Loucy (cell line): ENCODE results near the gene POU5F1.
"Not testable (repeated sequence)": the region's sequence is repeated elsewhere in the genome, so short reads cannot be mapped to it uniquely, and the experiment has no call there.

ENCODE experiments used
- EZH2phosphoT487 ChIP-seq: fragments of 200-600 bp; IDR thresholded peaks from 2 replicates; pipeline ENCODE4 v1.6.1; 2018; ENCODE audit warnings: antibody characterized with exemption, mild to moderate bottlenecking, moderate library complexity, borderline replicate concordance
- TF ChIP-seq, protein P1 (sequence below): fragments of 200-600 bp; sonication (generic); conservative IDR thresholded peaks from 2 replicates; pipeline ENCODE4 v1.5.1; 2014; ENCODE audit warnings: mild to moderate bottlenecking, antibody characterized with exemption, low read length

DNA sequence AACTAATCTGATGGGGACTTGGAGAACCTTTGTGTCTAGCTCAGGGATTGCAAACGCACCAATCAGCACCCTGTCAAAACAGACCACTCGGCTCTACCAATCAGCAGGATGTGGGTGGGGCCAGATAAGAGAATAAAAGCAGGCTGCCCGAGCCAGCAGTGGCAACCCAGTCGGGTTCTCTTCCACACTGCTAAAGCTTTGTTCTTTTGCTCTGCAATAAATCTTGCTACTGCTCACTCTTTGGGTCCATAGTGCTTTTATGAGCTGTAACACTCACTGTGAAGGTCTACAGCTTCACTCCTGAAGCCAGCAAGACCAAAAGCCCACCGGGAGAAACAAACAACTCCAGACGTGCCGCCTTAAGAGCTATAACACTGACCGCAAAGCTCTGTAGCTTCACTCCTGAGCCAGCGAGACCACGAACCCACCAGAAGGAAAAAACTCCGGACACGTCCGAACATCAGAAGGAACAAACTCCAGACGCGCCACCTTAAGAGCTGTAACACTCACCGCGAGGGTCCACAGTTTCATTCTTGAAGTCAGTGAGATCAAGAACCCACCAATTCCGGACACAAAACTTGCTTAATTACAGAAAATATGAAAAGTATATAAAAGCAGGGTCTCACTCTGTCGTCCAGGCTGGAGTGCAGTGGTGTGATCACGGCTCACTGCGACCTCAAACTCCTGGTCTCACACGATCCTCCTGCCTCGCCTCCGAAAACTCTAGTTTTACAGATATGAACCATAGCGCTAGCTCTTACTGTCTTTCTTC is 26.0 kb upstream of the POU5F1 start:
- TF ChIP-seq, protein P1, sequence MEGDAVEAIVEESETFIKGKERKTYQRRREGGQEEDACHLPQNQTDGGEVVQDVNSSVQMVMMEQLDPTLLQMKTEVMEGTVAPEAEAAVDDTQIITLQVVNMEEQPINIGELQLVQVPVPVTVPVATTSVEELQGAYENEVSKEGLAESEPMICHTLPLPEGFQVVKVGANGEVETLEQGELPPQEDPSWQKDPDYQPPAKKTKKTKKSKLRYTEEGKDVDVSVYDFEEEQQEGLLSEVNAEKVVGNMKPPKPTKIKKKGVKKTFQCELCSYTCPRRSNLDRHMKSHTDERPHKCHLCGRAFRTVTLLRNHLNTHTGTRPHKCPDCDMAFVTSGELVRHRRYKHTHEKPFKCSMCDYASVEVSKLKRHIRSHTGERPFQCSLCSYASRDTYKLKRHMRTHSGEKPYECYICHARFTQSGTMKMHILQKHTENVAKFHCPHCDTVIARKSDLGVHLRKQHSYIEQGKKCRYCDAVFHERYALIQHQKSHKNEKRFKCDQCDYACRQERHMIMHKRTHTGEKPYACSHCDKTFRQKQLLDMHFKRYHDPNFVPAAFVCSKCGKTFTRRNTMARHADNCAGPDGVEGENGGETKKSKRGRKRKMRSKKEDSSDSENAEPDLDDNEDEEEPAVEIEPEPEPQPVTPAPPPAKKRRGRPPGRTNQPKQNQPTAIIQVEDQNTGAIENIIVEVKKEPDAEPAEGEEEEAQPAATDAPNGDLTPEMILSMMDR: not testable (repeated sequence)
- not testable (repeated sequence) for TF ChIP-seq EZH2phosphoT487
